K562 (cell line): Measurements from ENCODE around the gene CDC20. TPM values are rescaled to one million over a fixed set of nuclear protein-coding genes. Genes with fewer than 3 reads are reported as not detected.

Source experiments
- ARHGAP35 ChIP-seq: fragments of 450-650 bp; IDR thresholded peaks from 2 replicates; pipeline ENCODE4 v1.6.1; 2018; ENCODE audit not compliant: partially characterized antibody
- BRD9 ChIP-seq: fragments of 450-650 bp; IDR thresholded peaks from 2 replicates; pipeline ENCODE4 v1.6.1; 2018; ENCODE audit warnings: low read depth; ENCODE audit not compliant: partially characterized antibody
- CAMTA2 ChIP-seq: fragments of 250-450 bp; sonication (Bioruptor Pico); conservative IDR thresholded peaks from 2 replicates; pipeline ENCODE4 v1.5.1; 2022
- FOXK2 ChIP-seq, 2 experiments: fragments of 450-650 bp; IDR thresholded peaks in 1 of 2; conservative IDR thresholded peaks in 1 of 2; 2 replicates each; pipeline ENCODE4 v1.6.1; 2016; ENCODE audit warnings: low read depth in 2 of 2, mild to moderate bottlenecking in 1 of 2
- GTF2F1 ChIP-seq: IDR thresholded peaks from 2 replicates; pipeline ENCODE4 v1.6.1; 2011; ENCODE audit warnings: low read depth, low read length, improper control_type of control experiment
- HMGN3 ChIP-seq: IDR thresholded peaks from 2 replicates; pipeline ENCODE4 v1.6.1; 2011; ENCODE audit warnings: borderline replicate concordance, low read depth, mild to moderate bottlenecking, mixed read lengths, low read length; ENCODE audit not compliant: insufficient read length; ENCODE audit errors: extremely low read depth
- NFXL1 ChIP-seq: fragments of 450-650 bp; formaldehyde crosslinking; IDR thresholded peaks from 2 replicates; pipeline ENCODE4 v1.4.0; 2021; ENCODE audit warnings: mild to moderate bottlenecking
- NRF1 ChIP-seq, 2 experiments: fragments of 450-650 bp; IDR thresholded peaks in 1 of 2; conservative IDR thresholded peaks in 1 of 2; 2 replicates each; pipeline ENCODE4 v1.6.1; 2014; ENCODE audit warnings: mild to moderate bottlenecking in 2 of 2
- SRF ChIP-seq, 2 experiments: fragments of 250-450, 450-650 bp in 1 of 2; sonication (Bioruptor Pico) in 1 of 2; sonication (generic) in 1 of 2; formaldehyde crosslinking; IDR thresholded peaks; 2 replicates each; pipeline versions ENCODE4 v1.5.0 to v1.5.1; 2020 to 2022; ENCODE audit warnings: mild to moderate bottlenecking in 1 of 2, missing genetic modification reagents in 1 of 2
- ZNF134 ChIP-seq: fragments of 250-450 bp; sonication (Bioruptor Pico); conservative IDR thresholded peaks from 2 replicates; pipeline ENCODE4 v1.4.0; 2020
- polyA plus RNA-seq, 8 experiments: library from polyadenylated mRNA; depleted of rRNA in 4 of 8; stranded (reverse) in 5 of 8; unstranded in 3 of 8; fragments of >200 nt; fragmentation: Nextera tagmentation in 2 of 8; fragmentation: Illumina TruSeq in 1 of 8; extraction: Ambion mirVana in 2 of 8; extraction: Trizol in 1 of 8; gene quantifications; 2 replicates each; pipeline versions ENCODE4 v1.2.1 to v1.2.3, GENCODE V29; 2011 to 2014; ENCODE audit warnings: inconsistent platforms in 1 of 8, missing spikeins in 1 of 8
- total RNA-seq, 7 experiments: library from RNA; depleted of rRNA in 6 of 7; stranded (reverse); fragments of >200 nt in 6 of 7; fragmentation: Illumina TruSeq in 2 of 7; extraction: Trizol in 2 of 7; gene quantifications; 2 replicates each; pipeline versions ENCODE4 v1.2.1 to v1.2.3, GENCODE V29; 2011 to 2021; ENCODE audit warnings: low replicate concordance in 1 of 7
- TF ChIP-seq, protein P1 (sequence below): fragments of 450-650 bp; IDR thresholded peaks from 2 replicates; pipeline ENCODE4 v1.6.1; 2016; ENCODE audit warnings: borderline replicate concordance
- TF ChIP-seq, protein P2 (sequence below): sonication (generic); formaldehyde crosslinking; IDR thresholded peaks from 2 replicates; pipeline ENCODE4 v1.4.0; 2020; ENCODE audit warnings: mild to moderate bottlenecking, missing genetic modification reagents
- TF ChIP-seq, protein P3 (sequence below): fragments of 250-450 bp; sonication (Bioruptor Pico); IDR thresholded peaks from 2 replicates; pipeline ENCODE4 v1.9.0; 2021; ENCODE audit warnings: mild to moderate bottlenecking

CDC20 gene
- total and polyA plus RNA-seq, 9 of the 15 experiments (the other 6 are each of a cell fraction or from before 2014, with no cell fraction given) = 45.2 to 224 (median 121) TPM

DNA sequence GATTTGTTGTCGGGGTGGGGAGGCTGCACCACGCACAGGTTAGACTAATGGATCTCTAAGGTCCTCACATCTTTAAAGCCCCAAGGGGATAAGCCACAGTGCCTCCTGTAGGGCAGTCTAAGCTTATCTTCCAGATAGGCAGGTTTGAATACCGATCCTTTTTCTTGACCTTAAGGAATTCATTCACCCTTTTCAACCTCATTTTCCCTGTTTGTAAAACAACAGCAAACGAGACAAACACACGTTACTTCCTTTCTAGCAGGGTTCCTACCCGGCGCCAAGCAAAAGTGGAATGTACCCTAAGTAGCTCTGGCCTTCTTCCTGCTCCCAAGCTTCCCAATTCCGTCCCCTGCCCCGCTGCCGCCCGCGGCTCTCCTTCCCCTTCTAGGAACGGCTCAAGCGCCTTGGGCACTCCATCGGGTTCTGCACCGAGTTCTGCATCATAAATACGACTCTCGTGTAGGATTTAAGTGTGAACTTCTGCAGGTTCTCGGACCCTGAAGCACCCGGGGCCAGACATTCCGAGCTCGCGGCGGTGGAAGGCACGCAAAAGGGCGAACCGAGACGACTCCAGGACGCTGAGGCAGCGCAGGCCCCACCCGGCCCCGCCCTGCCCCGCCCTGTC is 548 bp upstream of the CDC20 start (continued):
- TF ChIP-seq HMGN3 (peak; percentile 4), BRD9 (peak; percentile 80), FOXK2 (conservative IDR thresholded peaks at IDR 0.05 in 1 of 2, IDR thresholded peaks at IDR 0.05 in 1 of 2; ENCODE audit: low read depth in 2 of 2) (peak in 1 of 2 experiments; percentile 11; a peak in 1 of 4 replicates), ARHGAP35 (no peak), GTF2F1 (0 out of 2 replicates have a peak, but pooled peaks have one; percentile 13), CAMTA2 (CRISPR knock-in tag) (no peak; the same call in 1 of the 2 replicates), NFXL1 (CRISPR knock-in tag) (no peak), SRF (CRISPR knock-in tag; IDR thresholded peaks at IDR 0.05) (0 out of 4 replicates have a peak, but pooled peaks of 1 of the 2 experiments have one; percentile 12), NRF1 (conservative IDR thresholded peaks at IDR 0.05 in 1 of 2, IDR thresholded peaks at IDR 0.05 in 1 of 2) (peak; percentile 70 to 73; a peak in 3 of 4 replicates), ZNF134 (CRISPR knock-in tag) (no peak)
- TF ChIP-seq, protein P1, sequence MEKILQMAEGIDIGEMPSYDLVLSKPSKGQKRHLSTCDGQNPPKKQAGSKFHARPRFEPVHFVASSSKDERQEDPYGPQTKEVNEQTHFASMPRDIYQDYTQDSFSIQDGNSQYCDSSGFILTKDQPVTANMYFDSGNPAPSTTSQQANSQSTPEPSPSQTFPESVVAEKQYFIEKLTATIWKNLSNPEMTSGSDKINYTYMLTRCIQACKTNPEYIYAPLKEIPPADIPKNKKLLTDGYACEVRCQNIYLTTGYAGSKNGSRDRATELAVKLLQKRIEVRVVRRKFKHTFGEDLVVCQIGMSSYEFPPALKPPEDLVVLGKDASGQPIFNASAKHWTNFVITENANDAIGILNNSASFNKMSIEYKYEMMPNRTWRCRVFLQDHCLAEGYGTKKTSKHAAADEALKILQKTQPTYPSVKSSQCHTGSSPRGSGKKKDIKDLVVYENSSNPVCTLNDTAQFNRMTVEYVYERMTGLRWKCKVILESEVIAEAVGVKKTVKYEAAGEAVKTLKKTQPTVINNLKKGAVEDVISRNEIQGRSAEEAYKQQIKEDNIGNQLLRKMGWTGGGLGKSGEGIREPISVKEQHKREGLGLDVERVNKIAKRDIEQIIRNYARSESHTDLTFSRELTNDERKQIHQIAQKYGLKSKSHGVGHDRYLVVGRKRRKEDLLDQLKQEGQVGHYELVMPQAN = peak; percentile 55; the same call in 1 of the 2 replicates
- TF ChIP-seq, protein P2, sequence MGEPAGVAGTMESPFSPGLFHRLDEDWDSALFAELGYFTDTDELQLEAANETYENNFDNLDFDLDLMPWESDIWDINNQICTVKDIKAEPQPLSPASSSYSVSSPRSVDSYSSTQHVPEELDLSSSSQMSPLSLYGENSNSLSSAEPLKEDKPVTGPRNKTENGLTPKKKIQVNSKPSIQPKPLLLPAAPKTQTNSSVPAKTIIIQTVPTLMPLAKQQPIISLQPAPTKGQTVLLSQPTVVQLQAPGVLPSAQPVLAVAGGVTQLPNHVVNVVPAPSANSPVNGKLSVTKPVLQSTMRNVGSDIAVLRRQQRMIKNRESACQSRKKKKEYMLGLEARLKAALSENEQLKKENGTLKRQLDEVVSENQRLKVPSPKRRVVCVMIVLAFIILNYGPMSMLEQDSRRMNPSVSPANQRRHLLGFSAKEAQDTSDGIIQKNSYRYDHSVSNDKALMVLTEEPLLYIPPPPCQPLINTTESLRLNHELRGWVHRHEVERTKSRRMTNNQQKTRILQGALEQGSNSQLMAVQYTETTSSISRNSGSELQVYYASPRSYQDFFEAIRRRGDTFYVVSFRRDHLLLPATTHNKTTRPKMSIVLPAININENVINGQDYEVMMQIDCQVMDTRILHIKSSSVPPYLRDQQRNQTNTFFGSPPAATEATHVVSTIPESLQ (CRISPR knock-in tag) = peak; percentile 79
- TF ChIP-seq, protein P3, sequence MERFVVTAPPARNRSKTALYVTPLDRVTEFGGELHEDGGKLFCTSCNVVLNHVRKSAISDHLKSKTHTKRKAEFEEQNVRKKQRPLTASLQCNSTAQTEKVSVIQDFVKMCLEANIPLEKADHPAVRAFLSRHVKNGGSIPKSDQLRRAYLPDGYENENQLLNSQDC (CRISPR knock-in tag) = no peak
